Muscle of back (tissue), 13 donors: Measurements from ENCODE around the gene TSPYL2. TPM values are rescaled to one million over a fixed set of nuclear protein-coding genes. Genes with fewer than 3 reads are reported as not detected.

ENCODE experiments used
- DNase-seq, 3 donors: peaks; one replicate each; pipeline versions ENCODE4 v3.0.0 to v3.0.0-alpha.2; 2013
- long read RNA-seq, 9 donors: transcript quantifications; one replicate each; lab custom pipeline, GENCODE V29; 2026
- polyA plus RNA-seq, 10 donors: library from polyadenylated mRNA; unstranded; fragments of 120-200 nt; gene quantifications; one replicate each; pipeline ENCODE4 v1.2.1, GENCODE V29; 2013; ENCODE audit not compliant: insufficient read length in 10 of 10

Gene TSPYL2
- polyA plus RNA-seq: 10 to 100 TPM; 12.6 to 21.7 (median 14.3) TPM
- long read RNA-seq, donor 1, partial matches to known transcripts: 0 of 1 reads
- long read RNA-seq, donor 1, other reads (novel, unspliced or antisense): 0 of 1 reads
- long read RNA-seq, donor 2, partial matches to known transcripts: 0 of 1 reads
- long read RNA-seq, donor 2, other reads (novel, unspliced or antisense): 0 of 1 reads
- long read RNA-seq, donor 3: 0 reads
- long read RNA-seq, donor 4, partial matches to known transcripts: 0 of 3 reads
- long read RNA-seq, donor 4, other reads (novel, unspliced or antisense): 0 of 3 reads
- long read RNA-seq, donor 5, partial matches to known transcripts: 0 of 4 reads
- long read RNA-seq, donor 5, other reads (novel, unspliced or antisense): 0 of 4 reads
- long read RNA-seq, donor 6, partial matches to known transcripts: 0 of 2 reads
- long read RNA-seq, donor 6, other reads (novel, unspliced or antisense): 0 of 2 reads
- long read RNA-seq, donor 7, full-length matches to known transcripts: 3 of 3 reads
- long read RNA-seq, donor 7, partial matches to known transcripts: 0 of 3 reads
- long read RNA-seq, donor 7, other reads (novel, unspliced or antisense): 0 of 3 reads
- long read RNA-seq, donor 8: 0 reads
- long read RNA-seq, donor 9: 0 reads

DNA sequence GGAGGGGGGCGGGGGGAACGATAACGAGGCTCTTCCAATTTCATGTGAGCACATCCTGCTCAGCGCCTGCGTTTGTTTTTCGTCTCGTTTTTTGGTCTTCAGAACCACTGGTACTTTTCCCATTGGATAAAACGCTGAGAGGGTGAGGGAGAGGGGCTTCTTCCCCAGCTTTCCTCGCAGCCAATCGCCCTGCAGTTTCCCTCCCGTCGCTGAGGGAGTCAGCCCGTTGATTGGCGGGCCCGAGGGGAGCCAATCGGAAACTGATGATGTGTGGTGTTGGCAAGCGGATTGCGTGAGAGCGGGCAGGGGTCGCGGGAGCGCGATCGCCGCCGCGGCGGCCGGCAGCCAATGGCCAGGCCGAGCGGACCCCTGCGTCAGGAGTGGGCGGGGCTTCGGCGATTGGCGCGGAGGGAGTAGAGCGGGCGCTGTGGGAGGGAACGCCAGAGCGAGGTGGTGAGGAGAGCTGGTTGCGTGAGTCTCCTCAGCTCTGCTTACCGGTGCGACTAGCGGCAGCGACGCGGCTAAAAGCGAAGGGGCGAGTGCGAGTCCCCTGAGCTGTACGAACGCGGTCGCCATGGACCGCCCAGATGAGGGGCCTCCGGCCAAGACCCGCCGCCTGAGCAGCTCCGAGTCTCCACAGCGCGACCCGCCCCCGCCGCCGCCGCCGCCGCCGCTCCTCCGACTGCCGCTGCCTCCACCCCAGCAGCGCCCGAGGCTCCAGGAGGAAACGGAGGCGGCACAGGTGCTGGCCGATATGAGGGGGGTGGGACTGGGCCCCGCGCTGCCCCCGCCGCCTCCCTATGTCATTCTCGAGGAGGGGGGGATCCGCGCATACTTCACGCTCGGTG lies at the start of gene TSPYL2:
Gene TSPYL2, plus strand, starts transcription at position 443 of the 848 bp plus-strand sequence. Its CDS starts 132 bp downstream, at position 575.
- peak; percentile 94 to 98 (median 97) for DNase-seq

DNA sequence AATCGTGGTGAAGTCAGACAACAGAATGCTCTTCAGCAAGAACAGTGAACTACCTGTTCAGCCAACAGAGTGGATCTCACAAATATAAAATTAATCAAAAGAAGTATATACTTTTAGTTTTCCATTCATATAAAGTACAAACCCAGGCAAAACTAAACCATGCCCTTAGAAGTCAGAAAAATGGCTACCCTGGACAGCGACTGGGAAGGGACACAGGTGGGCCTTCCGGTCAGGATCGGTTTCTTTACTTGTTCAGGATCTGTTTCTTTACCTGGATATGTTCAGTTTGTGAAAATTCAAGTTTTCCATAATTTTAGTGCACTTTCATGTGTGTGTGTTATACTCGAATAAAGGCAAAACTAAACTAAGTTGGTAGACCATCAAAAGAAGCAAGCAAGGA lies 46.0 kb upstream of the TSPYL2 start:
- DNase-seq: no peak

DNA sequence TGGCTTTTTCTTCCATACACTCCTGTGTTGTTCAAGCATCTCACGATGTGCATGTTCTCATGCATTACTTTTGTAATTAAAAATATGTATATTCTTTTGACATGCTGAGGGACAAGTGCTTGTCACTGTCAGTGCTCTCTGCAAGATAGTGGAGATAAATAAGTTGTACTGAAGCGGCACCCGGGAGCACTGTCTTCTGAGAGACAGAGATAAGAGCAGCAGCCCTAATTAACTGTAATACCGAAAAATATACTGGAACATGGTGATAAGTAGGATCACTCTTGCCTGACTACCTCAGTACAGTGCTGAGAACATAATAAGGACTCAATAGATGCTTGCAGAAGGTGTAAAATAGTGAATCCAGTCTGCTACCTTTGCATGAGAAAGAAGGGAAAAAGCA lies 42.9 kb upstream of the TSPYL2 start:
- no peak for DNase-seq

DNA sequence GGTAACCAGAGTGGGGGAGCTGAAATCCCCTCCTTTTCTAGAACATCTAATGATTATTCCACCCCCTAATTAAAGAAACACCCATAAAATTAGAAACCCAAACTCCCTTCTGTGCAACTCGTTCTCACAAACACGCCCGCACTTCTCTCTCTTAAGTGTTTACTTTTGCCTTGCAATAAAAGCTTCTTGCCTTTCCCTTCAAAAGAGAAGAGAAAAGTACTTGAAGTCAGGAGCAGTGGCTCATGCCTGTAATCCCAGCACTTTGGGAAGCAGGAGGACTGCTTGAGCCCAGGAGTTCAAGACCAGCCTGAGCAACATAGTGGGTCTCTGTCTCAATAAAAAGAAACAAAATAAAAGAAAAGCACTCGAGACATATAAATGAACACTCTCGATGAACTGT lies 37.2 kb upstream of the TSPYL2 start:
- DNase-seq: no peak

DNA sequence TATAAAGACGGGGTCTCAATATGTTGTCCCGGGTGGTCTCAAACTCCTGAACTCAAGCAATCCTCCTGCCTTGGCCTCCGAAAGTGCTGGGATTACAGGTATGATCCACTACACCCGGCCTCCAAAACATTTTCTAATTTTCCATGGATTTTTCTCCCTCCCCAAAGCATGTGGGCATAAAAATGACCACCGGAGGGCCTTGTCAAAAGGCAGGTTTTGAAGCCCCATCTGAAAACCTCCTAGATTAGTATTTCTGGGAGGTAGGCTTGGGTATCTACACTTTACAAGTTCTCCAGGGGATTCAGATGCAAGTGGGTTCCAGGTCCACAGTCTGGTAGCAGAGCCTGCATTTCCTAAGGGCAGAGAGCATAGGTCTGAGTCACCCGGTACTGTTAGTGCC lies 34.9 kb upstream of the TSPYL2 start:
- no peak for DNase-seq

DNA sequence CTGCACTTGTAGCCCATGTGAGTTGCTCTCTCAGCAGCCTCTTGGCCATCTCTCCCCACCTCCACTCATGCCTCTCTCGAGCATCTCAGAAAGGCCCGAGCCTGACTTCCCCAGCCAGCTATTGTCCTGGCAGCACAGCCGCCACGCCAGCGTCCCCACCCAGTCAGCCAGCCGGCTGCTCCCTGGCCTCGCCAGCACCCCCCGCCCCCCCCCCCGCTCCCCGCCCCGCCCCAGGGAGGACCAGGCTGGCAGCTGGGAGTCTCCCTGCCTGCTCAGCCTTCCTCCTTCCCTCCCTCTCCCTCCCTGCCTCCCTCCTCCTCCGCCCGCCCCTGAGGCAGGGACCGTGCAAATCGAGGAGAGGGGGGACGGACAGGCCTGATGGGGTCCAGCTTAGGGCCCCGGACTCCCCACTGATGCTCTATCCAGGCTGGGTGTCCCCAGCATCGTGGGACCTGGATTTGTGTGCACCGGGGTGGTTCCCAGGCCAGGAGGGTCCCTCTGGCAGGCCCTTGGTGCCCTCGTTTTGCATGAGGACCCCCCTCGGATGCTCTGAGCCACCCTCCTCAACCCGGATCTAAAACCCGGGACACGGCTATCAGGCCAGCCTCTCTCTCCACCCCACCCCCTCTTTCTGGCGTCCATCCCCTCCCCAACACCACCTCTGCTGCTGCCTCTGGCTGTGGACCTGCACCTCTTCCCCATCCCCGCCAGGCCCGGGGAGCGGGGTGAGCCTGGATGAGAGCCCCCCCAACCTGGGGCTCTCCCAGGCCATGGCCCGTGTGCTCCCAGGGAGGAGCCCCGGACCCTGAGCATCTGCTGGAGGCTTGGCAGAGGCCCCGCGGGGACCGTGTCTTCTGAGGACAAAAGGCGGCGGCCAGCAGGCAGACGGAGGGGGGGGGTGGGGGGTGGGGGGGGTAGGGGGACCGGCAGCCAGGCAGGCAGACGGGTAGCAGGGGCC lies 33.7 kb upstream of the TSPYL2 start, which contains the start of gene GPR173:
Gene GPR173, plus strand, starts transcription at position 621 of the 958 bp plus-strand sequence. CDS start 27,833 bp downstream, outside the sequence.
- peak; percentile 55 to 91 (median 59) for DNase-seq

DNA sequence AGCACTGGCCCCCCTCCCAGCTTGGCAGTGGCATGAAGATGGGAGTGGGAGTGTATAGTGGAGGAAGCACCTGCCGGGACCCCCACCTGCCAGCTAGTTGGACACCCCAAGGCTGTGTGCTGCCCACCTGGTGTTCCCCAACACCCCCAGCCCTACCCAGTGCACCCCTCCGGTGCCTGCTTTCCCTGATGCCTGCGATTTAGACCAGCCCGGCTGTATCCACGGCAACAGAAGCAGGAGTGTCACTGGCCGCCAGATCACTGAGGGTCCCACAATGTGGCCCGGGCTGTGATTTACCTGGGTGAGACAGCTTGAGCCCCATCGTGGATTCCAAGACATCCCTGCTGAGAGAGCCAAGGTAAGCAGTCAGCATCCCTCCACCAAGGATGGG lies 33.0 kb upstream of the TSPYL2 start:
- DNase-seq: peak in 1 of 3 donors; percentile 2

DNA sequence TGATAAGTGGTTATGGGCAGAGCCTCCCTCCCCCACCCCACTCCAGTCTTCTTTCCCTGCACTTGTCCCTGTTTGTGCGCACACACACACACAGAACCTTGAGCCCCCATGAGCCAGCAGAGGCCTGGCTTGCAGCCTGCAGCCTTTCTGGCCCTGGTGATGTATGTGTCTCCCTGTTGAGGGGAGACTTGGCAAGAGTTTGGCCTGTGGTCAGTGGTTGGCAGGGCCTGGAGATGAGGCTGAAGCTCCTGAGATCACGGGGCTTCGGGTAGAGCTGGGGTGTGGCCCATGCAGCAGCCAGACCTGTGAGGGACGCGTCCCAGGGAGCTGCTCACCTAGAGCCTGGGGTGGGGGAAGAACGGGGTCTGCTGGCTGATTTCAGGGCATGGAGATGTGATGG lies 31.3 kb upstream of the TSPYL2 start:
- DNase-seq: no peak

DNA sequence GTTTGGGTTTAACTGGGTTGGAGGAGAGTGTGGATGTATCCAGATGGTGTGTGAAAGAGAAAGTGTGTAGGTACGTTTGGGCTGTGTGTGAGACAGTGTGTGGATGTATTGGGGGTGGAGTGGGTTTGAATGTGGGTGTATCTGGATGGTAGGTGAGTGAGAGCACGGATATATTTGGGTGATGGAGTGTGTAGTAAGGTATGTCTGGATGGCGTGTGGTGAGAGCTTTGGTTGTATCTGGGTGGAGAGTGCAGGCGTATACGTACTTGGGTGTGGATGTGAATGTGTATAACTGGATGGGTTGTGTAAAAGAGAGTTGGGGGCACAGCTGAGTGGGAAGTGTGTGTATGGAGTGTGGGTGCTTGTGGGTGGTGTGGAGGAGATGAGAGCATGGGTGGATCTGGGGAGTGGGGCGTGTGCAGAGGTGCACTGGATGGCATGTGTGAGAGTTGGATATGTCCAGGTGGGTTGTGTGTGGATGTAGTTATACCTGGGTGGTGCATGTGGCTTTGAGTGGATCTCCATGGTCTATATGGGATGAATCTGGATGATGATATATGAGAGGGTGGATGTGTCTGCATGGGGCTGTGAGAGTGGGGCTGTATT lies 26.8 kb upstream of the TSPYL2 start:
- DNase-seq: no peak

DNA sequence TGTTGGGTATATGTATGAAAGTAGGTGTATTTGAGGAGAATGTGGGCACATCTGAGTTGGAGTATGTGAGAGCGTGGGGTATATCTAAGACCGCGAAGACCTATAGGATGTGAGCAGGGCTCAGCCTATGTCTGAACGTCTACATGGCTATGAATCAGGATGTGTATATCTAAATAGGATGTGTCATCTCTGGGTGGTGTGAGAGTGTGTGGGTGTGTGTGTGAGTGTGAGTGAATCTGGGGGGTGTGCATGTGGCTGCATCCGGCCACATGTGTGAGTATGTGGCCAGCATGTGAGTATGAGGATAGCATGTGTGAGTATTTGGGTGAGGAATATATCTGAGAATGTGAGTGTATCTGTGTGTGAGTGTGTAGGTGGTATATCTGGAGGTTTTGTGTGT lies 25.9 kb upstream of the TSPYL2 start:
- DNase-seq: no peak

DNA sequence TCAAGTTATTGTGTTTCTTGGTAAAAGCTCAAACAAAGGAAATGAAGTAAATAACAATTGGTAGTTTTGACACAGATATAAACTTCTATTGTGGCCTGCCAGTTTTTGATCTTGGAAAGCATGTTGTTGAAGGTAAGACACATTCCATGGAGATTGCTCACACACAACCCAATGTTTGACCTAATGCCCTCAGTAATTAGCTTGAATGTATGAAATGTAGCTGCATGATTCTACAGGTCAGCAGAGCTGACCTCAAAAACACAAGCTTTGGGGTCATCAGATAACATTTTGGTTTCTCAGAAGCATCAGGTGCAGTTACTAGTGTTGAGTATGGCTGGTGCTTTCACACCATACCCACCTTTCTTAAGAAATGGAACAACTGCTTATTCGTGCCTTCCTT lies 17.1 kb upstream of the TSPYL2 start:
- no peak for DNase-seq

DNA sequence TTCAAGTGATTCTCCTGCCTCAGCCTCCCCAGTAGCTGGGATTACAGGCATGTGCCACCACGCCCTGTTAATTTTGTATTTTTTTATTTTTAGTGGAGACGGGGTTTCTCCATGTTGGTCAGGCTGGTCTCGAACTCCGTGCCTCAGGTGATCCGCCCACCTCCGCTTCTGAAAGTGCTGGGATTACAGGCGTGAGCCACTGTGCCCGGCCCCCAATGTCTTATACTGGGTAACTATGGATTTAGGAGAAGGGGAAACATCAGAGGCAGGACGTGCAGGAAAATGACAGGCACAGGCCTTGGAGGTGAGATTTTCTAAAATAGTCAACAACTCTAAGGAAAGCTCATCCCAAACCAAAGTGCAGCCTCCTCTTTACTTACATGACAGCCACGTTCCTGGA lies 11.1 kb upstream of the TSPYL2 start:
- DNase-seq: no peak

DNA sequence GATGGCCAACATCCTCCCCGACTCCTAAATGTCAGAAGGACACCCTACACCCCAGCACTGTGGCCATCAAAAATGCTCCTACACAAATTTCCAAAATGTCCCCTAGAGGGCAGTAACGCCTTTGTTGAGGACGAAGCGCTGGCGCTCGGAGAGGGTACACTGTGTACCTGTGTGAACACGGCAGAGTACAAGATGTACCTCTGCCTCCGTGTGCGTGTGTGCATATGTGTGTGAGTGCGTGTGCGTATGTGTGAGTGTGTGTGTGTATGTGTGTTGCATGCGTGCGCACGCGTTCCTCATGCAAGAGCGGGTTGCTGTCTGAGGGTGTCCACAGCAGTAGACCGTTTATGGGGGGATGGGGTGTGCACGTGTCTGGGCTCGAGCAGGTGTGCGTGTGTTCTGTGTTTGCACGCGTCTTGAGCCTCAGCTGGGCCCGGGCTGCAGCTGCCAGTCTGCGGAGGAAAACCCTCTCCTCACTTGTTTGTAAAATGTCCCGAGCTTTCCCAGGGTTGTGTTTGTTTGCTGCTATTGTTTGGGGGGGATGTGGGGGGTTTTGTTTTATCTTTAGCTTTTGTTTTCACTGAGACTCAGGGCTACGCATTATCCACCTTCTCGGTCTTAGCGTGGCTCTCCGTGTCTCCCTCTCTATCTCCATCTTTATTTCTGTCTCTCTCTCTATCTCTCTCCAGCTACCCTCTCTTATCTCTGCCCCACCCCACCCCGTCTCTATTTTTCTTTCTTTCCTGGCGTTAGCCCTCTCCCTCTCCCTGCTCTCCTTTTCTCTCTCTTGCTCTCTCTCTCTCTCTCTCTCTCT lies 10.4 kb upstream of the TSPYL2 start:
- peak; percentile 51 to 76 (median 76) for DNase-seq

DNA sequence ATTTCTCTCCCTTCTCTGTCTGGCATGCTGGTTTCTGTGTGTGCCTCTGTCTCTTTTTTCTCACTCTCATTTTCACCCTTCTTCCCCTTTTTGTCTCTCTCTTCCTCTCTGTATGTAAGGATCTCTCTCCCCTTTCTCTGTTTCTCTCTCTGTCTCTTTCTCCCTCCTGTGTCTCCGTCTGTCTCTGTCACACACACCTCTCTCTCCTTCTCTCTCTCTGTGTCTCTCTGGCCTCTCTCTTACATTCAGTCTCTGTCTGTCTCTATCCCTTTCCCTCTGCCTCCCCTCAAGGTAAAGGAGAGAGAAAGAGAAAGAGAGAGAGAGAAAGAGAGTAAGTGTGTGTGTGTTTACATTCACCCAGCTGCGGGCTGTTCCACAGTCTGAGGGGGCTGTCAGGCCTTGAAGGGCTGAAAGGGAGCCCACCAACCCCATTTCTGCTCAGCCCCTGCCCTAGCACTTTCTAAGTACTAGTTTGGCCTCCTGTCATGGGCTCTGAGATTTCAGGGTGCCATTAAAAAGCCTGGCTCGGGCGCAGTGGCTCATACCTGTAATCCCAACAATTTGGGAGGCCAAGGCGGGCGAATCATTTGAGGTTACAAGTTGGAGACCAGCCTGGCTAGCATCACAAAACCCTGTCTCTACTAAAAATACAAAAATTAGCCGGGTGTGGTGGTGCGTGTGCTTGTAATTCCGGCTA lies 9.6 kb upstream of the TSPYL2 start:
- DNase-seq: no peak

DNA sequence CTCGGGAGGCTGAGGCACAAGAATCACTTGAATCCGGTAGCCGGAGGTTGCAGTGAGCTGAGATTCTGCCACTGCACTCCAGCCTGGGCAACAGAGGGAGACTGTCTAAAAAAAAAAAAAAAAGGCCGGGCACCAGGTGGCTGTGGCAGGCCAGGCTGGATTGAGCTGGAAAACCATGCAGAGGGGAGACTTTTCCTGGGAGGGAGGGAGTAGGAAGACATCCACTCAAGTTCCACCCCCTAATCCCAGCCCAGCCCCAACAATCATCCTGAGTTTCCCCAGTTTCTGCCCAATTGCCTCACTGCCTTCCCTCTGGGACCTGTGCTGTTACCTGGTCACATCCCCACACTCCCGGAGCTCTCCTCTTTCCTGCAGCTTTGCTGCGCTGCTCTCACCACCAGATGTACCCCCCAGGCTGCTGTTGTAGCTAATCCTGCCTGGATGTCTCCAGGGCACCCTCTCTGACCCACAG lies 9.0 kb upstream of the TSPYL2 start:
- DNase-seq: no peak

DNA sequence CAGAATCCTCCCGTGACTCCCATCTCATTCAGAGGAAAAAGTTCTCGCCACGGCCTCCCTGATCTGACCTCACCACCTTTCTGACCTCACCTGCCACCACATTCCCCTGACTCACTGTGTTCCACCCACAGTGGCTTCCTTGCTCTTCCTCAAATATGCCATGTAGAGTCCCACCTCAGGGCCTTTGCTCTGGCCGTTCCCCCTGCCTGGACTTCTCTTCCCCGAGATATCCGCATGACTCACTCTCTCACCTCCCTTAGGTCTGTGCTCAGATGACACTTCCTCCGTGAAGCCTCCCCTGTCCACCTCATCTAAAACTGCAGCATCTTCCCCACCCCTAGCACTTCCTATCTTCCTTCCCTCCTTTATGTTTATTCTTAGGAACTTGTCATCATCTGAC lies 7.2 kb upstream of the TSPYL2 start:
- DNase-seq: no peak

DNA sequence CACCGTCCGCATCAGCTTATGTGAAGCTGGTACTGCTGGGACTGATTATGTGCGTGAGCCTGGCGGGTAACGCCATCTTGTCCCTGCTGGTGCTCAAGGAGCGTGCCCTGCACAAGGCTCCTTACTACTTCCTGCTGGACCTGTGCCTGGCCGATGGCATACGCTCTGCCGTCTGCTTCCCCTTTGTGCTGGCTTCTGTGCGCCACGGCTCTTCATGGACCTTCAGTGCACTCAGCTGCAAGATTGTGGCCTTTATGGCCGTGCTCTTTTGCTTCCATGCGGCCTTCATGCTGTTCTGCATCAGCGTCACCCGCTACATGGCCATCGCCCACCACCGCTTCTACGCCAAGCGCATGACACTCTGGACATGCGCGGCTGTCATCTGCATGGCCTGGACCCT lies 5.5 kb upstream of the TSPYL2 start:
- DNase-seq: no peak

DNA sequence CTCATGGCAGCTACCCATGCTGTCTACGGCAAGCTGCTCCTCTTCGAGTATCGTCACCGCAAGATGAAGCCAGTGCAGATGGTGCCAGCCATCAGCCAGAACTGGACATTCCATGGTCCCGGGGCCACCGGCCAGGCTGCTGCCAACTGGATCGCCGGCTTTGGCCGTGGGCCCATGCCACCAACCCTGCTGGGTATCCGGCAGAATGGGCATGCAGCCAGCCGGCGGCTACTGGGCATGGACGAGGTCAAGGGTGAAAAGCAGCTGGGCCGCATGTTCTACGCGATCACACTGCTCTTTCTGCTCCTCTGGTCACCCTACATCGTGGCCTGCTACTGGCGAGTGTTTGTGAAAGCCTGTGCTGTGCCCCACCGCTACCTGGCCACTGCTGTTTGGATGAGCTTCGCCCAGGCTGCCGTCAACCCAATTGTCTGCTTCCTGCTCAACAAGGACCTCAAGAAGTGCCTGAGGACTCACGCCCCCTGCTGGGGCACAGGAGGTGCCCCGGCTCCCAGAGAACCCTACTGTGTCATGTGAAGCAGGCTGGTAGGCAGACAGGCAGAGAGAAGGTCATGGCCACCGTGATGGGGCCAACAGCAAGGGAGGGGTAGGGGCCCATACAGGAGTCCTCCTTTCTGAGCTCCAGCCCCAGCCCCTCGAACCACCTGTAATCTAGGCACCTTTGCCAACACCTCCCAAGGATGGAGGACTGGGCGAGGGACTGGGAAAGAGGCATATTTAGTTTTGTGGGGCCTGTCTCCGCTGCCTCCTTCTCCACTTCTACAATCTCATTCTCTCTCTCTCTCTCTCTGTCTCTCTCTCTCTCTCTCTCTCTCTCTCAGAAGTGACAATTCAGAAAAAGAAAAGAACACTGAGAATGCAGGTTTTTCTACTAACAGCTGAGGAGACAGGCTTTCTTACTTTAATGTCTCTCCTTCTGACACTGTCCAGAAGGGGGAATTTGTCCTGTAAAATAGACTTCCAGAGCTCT lies 4.7 kb upstream of the TSPYL2 start:
- DNase-seq: no peak
